Keratinocyte (primary cell): Measurements from ENCODE around the gene MYL4. TPM values are rescaled to one million over a fixed set of nuclear protein-coding genes. Genes with fewer than 3 reads are reported as not detected.

Source experiments
- DNase-seq: peaks from one replicate; pipeline ENCODE4 v3.0.0-alpha.2; 2011; ENCODE audit warnings: low read depth, missing footprints, low spot score
- FAIRE-seq: peaks from 2 replicates; lab custom pipeline; 2011; peaks lifted over from hg19 to GRCh38; lab: Jason Lieb, UNC
- H2AFZ ChIP-seq: 2 replicates; pipeline ENCODE4 v1.6.0; 2012; ENCODE audit warnings: low read length, control low read depth, inconsistent platforms; ENCODE audit not compliant: control insufficient read depth
- H3K27ac ChIP-seq: 2 replicates; pipeline ENCODE4 v1.5.1; 2011; ENCODE audit warnings: low read length; ENCODE audit not compliant: control insufficient read depth, insufficient read depth
- H3K27me3 ChIP-seq: 3 replicates; pipeline ENCODE4 v1.6.0; 2011; ENCODE audit warnings: low read length; ENCODE audit not compliant: control insufficient read depth, insufficient read depth; ENCODE audit errors: extremely low read depth
- H3K36me3 ChIP-seq, 2 experiments: 2 replicates in 1 of 2; 3 replicates in 1 of 2; pipeline ENCODE4 v1.5.1; 2011; ENCODE audit warnings: low read length in 2 of 2, mild to moderate bottlenecking in 1 of 2; ENCODE audit not compliant: control insufficient read depth in 2 of 2, insufficient read depth in 2 of 2; ENCODE audit errors: extremely low read depth in 1 of 2
- H3K4me1 ChIP-seq: 3 replicates; pipeline ENCODE4 v1.5.1; 2011; ENCODE audit warnings: low read length; ENCODE audit not compliant: control insufficient read depth, insufficient read depth; ENCODE audit errors: extremely low read depth
- H3K4me2 ChIP-seq: 3 replicates; pipeline ENCODE4 v1.6.0; 2011; ENCODE audit warnings: low read depth, low read length; ENCODE audit not compliant: control insufficient read depth, insufficient read depth; ENCODE audit errors: extremely low read depth
- H3K4me3 ChIP-seq, 3 experiments: fragments of 200-600 bp in 1 of 3; sonication (generic) in 1 of 3; 2 replicates in 2 of 3; 3 replicates in 1 of 3; pipeline ENCODE4 v1.5.1; 2011 to 2016; ENCODE audit warnings: low read length in 3 of 3, mild to moderate bottlenecking in 3 of 3, control low read depth in 2 of 3, inconsistent platforms in 1 of 3, low read depth in 1 of 3, mixed read lengths in 1 of 3, mixed run types in 1 of 3, moderate library complexity in 1 of 3; ENCODE audit not compliant: control insufficient read depth in 2 of 3, insufficient read depth in 2 of 3; ENCODE audit errors: extremely low read depth in 1 of 3
- H3K79me2 ChIP-seq: 2 replicates; pipeline ENCODE4 v1.6.0; 2012; ENCODE audit warnings: low read length; ENCODE audit not compliant: control insufficient read depth, insufficient read depth
- H3K9ac ChIP-seq: 3 replicates; pipeline ENCODE4 v1.6.0; 2011; ENCODE audit warnings: low read length; ENCODE audit not compliant: control insufficient read depth, insufficient read depth; ENCODE audit errors: extremely low read depth
- H3K9me1 ChIP-seq: 3 replicates; pipeline ENCODE4 v1.6.0; 2011; ENCODE audit warnings: low read length; ENCODE audit not compliant: control insufficient read depth, insufficient read depth; ENCODE audit errors: extremely low read depth
- H3K9me3 ChIP-seq: 2 replicates; pipeline ENCODE4 v1.5.1; 2012; ENCODE audit warnings: low read depth, low read length; ENCODE audit not compliant: control insufficient read depth
- H4K20me1 ChIP-seq: 3 replicates; pipeline ENCODE4 v1.6.0; 2011; ENCODE audit warnings: low read length; ENCODE audit not compliant: control insufficient read depth, insufficient read depth; ENCODE audit errors: extremely low read depth
- EZH2 ChIP-seq: IDR thresholded peaks from one replicate; pipeline ENCODE4 v1.6.1; 2012; ENCODE audit warnings: inconsistent platforms, mild to moderate bottlenecking, low read length, moderate library complexity
- dilution Hi-C: fragments of 300-500 bp; cut with MboI; formaldehyde crosslinking; loops from one replicate; pipeline ENCODE4 v1.7.0; 2020; ENCODE audit warnings: low sequenced_read_pairs; ENCODE audit not compliant: extremely low pct_ligation_motif_present
- polyA plus RNA-seq, 5 experiments: library from polyadenylated mRNA; depleted of rRNA in 3 of 5; stranded (reverse) in 3 of 5; stranded (forward) in 1 of 5; unstranded in 1 of 5; fragments of >200 nt; gene quantifications; 1 replicate in 1 of 5; 2 replicates in 3 of 5; 3 replicates in 1 of 5; pipeline versions ENCODE4 v1.2.1 to v1.2.3, GENCODE V29; 2011 to 2012; ENCODE audit warnings: missing spikeins in 2 of 5, low read depth in 1 of 5, low replicate concordance in 1 of 5
- TF ChIP-seq, protein P1 (sequence below), 3 experiments: IDR thresholded peaks in 1 of 3; conservative IDR thresholded peaks in 1 of 3; optimal IDR thresholded peaks in 1 of 3; 2 replicates in 2 of 3; 3 replicates in 1 of 3; pipeline versions ENCODE3 to v1.5.1; 2011; ENCODE audit warnings: low read length in 3 of 3, mild to moderate bottlenecking in 3 of 3, moderate library complexity in 2 of 3, control low read depth in 1 of 3, inconsistent platforms in 1 of 3; ENCODE audit not compliant: insufficient read depth in 2 of 3; ENCODE audit errors: extremely low read depth in 1 of 3

MYL4 gene
- polyA plus RNA-seq, 1 donor (not counting 4 experiments of a cell fraction or from before 2014, with no cell fraction given): not detected

DNA sequence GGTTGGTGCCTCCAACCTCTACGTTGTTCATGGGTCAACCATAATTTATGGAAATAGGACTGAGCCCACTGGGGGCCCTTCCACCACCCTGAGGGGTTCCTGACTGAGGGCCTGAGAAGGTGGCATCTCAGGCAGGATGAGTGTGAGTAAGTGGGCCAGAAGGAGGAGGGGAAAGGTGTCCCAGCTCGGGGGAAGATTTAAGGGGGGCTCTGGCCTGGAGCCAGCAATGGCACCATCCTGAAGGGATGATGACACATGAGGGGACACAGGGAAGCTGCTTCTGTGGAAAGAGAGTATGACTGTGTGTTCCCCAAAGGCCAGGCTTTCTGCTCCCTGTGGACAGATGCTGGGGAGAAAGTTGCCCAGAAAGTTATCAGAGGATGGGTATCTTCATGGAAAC lies 18.7 kb downstream of the MYL4 start:
- dilution Hi-C loops: no loop called here
- peaks cover 27% of the 10 kb centered on the region for H3K4me1 ChIP-seq
- TF ChIP-seq EZH2: no peak
- TF ChIP-seq, protein P1, sequence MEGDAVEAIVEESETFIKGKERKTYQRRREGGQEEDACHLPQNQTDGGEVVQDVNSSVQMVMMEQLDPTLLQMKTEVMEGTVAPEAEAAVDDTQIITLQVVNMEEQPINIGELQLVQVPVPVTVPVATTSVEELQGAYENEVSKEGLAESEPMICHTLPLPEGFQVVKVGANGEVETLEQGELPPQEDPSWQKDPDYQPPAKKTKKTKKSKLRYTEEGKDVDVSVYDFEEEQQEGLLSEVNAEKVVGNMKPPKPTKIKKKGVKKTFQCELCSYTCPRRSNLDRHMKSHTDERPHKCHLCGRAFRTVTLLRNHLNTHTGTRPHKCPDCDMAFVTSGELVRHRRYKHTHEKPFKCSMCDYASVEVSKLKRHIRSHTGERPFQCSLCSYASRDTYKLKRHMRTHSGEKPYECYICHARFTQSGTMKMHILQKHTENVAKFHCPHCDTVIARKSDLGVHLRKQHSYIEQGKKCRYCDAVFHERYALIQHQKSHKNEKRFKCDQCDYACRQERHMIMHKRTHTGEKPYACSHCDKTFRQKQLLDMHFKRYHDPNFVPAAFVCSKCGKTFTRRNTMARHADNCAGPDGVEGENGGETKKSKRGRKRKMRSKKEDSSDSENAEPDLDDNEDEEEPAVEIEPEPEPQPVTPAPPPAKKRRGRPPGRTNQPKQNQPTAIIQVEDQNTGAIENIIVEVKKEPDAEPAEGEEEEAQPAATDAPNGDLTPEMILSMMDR (optimal IDR thresholded peaks at IDR 0.05 in 1 of 3, IDR thresholded peaks at IDR 0.05 in 1 of 3, conservative IDR thresholded peaks at IDR 0.05 in 1 of 3; ENCODE audit: extremely low read depth in 1 of 3, insufficient read depth in 2 of 3, low read length in 3 of 3): no peak
- H4K20me1 ChIP-seq: no peaks in the 10 kb centered on the region
- no peak overlapping the region for H3K4me3 ChIP-seq
- H3K79me2 ChIP-seq: no peaks in the 10 kb centered on the region
- H3K9me1 ChIP-seq: no peaks in the 10 kb centered on the region
- H3K4me2 ChIP-seq: no peak overlapping the region
- H3K27ac ChIP-seq: no peak overlapping the region
- no peak overlapping the region for H3K9ac ChIP-seq
- FAIRE-seq (no peak), DNase-seq (no peak)
- no peaks in the 10 kb centered on the region for H3K9me3 ChIP-seq
- H2AFZ ChIP-seq: no peak overlapping the region
- H3K36me3 ChIP-seq: no peaks in the 10 kb centered on the region
- peaks cover 9% of the 10 kb centered on the region for H3K27me3 ChIP-seq

DNA sequence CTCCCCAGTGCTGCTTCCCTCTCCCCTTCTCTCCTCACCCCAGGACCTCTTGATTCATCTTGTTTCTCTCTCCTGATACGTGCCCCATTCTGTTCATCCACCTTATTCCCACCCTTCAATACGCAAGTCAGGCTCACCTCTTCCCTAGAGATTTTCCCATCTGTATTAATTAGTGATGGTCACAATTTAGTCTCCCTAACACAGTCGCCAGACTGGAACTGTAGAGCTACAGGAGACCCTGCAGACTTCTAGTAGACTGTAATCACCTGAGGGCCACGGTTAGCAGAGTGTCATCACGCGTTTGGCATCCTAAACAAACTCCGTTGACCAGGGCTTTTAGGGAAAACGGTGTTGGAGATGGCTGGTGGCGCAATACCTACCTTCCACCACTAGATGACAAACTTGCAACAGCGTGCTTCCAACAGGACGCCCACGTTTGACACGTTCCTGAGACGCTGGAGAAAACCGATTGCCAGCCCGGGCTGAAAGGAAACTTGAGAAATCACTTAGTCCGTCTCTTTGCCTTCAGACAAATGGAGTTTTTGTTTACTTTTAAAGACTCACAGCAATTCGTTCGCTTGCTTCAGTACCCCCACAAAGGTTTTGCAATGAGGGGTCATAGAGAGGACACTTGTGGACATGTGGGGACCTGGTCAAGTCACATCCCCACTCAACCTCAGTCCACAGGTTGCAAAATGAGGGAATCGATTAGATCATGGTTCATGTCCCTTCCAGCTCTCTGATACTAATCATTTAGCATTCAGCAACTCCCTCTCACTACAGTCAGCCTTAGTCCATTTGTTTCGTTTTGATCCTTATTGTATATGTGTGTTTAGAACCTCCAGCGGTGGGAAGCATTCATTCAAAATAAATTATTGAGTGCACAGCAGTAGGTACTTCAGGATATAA lies 20.6 kb downstream of the MYL4 start:
- Histone ChIP-seq H3K27me3 (peaks cover 9% of the 10 kb centered on the region), H3K4me3 (peak overlapping the region in 1 of 3 experiments; percentile 40), H3K79me2 (no peaks in the 10 kb centered on the region), H3K27ac (no peak overlapping the region), H3K4me2 (peak overlapping the region; percentile 84), H2AFZ (peak overlapping the region; percentile 27), H4K20me1 (no peaks in the 10 kb centered on the region), H3K9ac (peak overlapping the region; percentile 5), H3K9me3 (no peaks in the 10 kb centered on the region), H3K9me1 (no peaks in the 10 kb centered on the region), H3K36me3 (no peaks in the 10 kb centered on the region), H3K4me1 (peaks cover 18% of the 10 kb centered on the region)
- FAIRE-seq: peak; percentile 72
- peak; percentile 38 for DNase-seq
- dilution Hi-C loops: no loop called here
- TF ChIP-seq EZH2: no peak
- TF ChIP-seq, protein P1 (optimal IDR thresholded peaks at IDR 0.05 in 1 of 3, IDR thresholded peaks at IDR 0.05 in 1 of 3, conservative IDR thresholded peaks at IDR 0.05 in 1 of 3; ENCODE audit: extremely low read depth in 1 of 3, insufficient read depth in 2 of 3, low read length in 3 of 3): peak; percentile 99 to 100 (median 99)
